OCI-LY7 (cell line): ENCODE data around the gene GALNT5. TPM values are rescaled to one million over a fixed set of nuclear protein-coding genes. Genes with fewer than 3 reads are reported as not detected.

Source experiments
- BruUV-seq: library from RNA; stranded (reverse); fragments of 400-500 nt; replicated peaks from 2 replicates; lab custom pipeline; 2021; lab: Mats Ljungman, UMichigan
- CTCF ChIA-PET: fragments of 300-600 bp; sonication (Branson Sonifier 250); formaldehyde crosslinking; loops from one replicate; lab custom pipeline; 2022; ENCODE audit warnings: antibody characterized with exemption; ENCODE audit not compliant: unreplicated experiment; lab: Charles Lee
- POLR2A ChIA-PET: fragments of 300-600 bp; sonication (Branson Sonifier 250); formaldehyde crosslinking; loops from one replicate; lab custom pipeline; 2022; ENCODE audit warnings: antibody characterized with exemption; lab: Charles Lee
- DNase-seq: peaks from one replicate; pipeline ENCODE4 v3.0.0-alpha.2; 2015; ENCODE audit warnings: low spot score
- H2AFZ ChIP-seq: fragments of 200-600 bp; sonication (generic), shearing (Covaris generic); 2 replicates; pipeline ENCODE4 v1.6.1; 2014; ENCODE audit warnings: mild to moderate bottlenecking, antibody characterized with exemption, low read length, moderate library complexity
- H3K27ac ChIP-seq: fragments of 200-600 bp; sonication (generic); 2 replicates; pipeline ENCODE4 v1.5.1; 2014; ENCODE audit warnings: mixed run types, low read depth, mild to moderate bottlenecking, moderate library complexity, low read length, inconsistent platforms; ENCODE audit not compliant: poor library complexity, severe bottlenecking
- H3K36me3 ChIP-seq: fragments of 200-600 bp; sonication (generic); 2 replicates; pipeline ENCODE4 v1.6.1; 2014; ENCODE audit warnings: mild to moderate bottlenecking, antibody characterized with exemption, low read length, moderate library complexity, mixed read lengths; ENCODE audit not compliant: insufficient read depth
- H3K4me1 ChIP-seq: fragments of 200-600 bp; sonication (generic); 2 replicates; pipeline ENCODE4 v1.5.1; 2014; ENCODE audit warnings: mild to moderate bottlenecking, low read length; ENCODE audit not compliant: insufficient read depth, poor library complexity, severe bottlenecking
- H3K4me2 ChIP-seq: fragments of 200-600 bp; sonication (generic); 2 replicates; pipeline ENCODE4 v1.6.1; 2014; ENCODE audit warnings: mild to moderate bottlenecking, low read length
- H3K4me3 ChIP-seq: fragments of 200-600 bp; sonication (generic); 2 replicates; pipeline ENCODE4 v1.5.1; 2014; ENCODE audit warnings: mild to moderate bottlenecking, low read depth, low read length; ENCODE audit not compliant: poor library complexity, severe bottlenecking
- H3K79me2 ChIP-seq: fragments of 200-600 bp; sonication (generic); 2 replicates; pipeline ENCODE4 v1.6.1; 2016; ENCODE audit warnings: low read depth, mild to moderate bottlenecking, low read length, moderate library complexity, mixed read lengths; ENCODE audit not compliant: insufficient read depth
- H3K9me2 ChIP-seq: fragments of 200-600 bp; sonication (generic); 2 replicates; pipeline ENCODE4 v1.6.1; 2016; ENCODE audit warnings: mild to moderate bottlenecking, low read length, mixed read lengths; ENCODE audit not compliant: insufficient read depth
- H3K9me3 ChIP-seq: fragments of 200-600 bp; sonication (generic); 2 replicates; pipeline ENCODE4 v1.6.1; 2014; ENCODE audit warnings: mild to moderate bottlenecking, mixed run types, low read length, mixed read lengths
- H4K20me1 ChIP-seq: fragments of 200-600 bp; sonication (generic); 2 replicates; pipeline ENCODE4 v1.6.1; 2014; ENCODE audit warnings: mild to moderate bottlenecking, antibody characterized with exemption, low read length, moderate library complexity, mixed read lengths; ENCODE audit not compliant: insufficient read depth
- EZH2phosphoT487 ChIP-seq: fragments of 200-600 bp; sonication (generic); IDR thresholded peaks from 2 replicates; pipeline ENCODE4 v1.6.1; 2018; ENCODE audit warnings: low read depth, borderline replicate concordance, mild to moderate bottlenecking, mixed run types, antibody characterized with exemption, low read length, moderate library complexity, mixed read lengths
- intact Hi-C: fragments of 100-400 bp; cut with micrococcal nuclease; formaldehyde crosslinking; loops from one replicate; pipeline ENCODE4 v1.10.0; 2022; ENCODE audit not compliant: unreplicated experiment
- total RNA-seq, 2 experiments: library from RNA; depleted of rRNA in 1 of 2; stranded (reverse); fragments of >200 nt in 1 of 2; shearing (Covaris generic) in 1 of 2; gene quantifications; 2 replicates each; pipeline ENCODE4 v1.2.3, GENCODE V29; 2014 to 2022
- TF ChIP-seq, protein P1 (sequence below): fragments of 200-600 bp; sonication (generic); conservative IDR thresholded peaks from 2 replicates; pipeline ENCODE4 v1.5.1; 2014; ENCODE audit warnings: mild to moderate bottlenecking, antibody characterized with exemption, low read length, moderate library complexity, mixed read lengths

Gene GALNT5
- total RNA-seq, 2 experiments from 2014 or later, result not detected

DNA sequence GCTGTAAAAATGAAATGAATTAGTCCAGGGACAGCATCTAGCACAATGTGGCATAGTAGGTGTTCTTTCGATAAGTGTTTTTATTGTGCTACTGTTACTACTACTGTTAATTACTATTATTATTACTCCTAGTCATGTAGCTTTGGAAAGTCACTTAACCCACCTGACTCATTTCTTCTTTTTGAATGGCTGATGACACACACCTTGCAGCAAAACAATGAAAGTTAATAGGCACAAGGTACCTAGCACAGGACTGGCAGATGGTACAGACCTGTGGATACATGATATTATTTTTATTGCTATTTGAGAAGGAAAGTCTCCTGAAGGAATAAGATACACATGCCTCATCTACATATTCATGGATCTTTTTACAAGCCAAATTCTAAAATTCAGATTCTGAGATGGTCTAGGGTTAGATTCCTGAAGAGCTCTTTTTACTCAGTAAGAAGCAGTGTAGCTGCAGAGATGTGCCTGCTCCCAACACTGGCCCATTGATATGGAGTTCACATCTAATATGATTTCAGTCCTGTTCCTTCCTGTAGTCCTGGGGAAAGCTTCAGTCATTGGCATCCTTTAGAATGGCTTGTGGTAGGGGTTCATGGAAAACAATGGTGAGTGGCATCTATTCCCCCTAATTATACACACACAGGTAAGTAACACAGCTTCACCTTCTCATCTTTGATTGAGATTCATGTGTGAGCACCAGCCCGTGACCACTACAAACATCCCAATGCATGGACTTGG is 76.0 kb downstream of the GALNT5 start:
- Histone ChIP-seq H3K27ac (no peak overlapping the region), H3K36me3 (no peaks in the 10 kb centered on the region), H3K4me2 (no peak overlapping the region), H4K20me1 (no peaks in the 10 kb centered on the region), H2AFZ (no peak overlapping the region), H3K9me2 (no peaks in the 10 kb centered on the region), H3K4me3 (no peak overlapping the region), H3K79me2 (no peaks in the 10 kb centered on the region), H3K9me3 (no peaks in the 10 kb centered on the region), H3K4me1 (peaks cover 4% of the 10 kb centered on the region)
- intact Hi-C loops, result no loop called here
- BruUV-seq, result no TSS peak
- TF ChIP-seq EZH2phosphoT487, result no peak
- TF ChIP-seq, protein P1, sequence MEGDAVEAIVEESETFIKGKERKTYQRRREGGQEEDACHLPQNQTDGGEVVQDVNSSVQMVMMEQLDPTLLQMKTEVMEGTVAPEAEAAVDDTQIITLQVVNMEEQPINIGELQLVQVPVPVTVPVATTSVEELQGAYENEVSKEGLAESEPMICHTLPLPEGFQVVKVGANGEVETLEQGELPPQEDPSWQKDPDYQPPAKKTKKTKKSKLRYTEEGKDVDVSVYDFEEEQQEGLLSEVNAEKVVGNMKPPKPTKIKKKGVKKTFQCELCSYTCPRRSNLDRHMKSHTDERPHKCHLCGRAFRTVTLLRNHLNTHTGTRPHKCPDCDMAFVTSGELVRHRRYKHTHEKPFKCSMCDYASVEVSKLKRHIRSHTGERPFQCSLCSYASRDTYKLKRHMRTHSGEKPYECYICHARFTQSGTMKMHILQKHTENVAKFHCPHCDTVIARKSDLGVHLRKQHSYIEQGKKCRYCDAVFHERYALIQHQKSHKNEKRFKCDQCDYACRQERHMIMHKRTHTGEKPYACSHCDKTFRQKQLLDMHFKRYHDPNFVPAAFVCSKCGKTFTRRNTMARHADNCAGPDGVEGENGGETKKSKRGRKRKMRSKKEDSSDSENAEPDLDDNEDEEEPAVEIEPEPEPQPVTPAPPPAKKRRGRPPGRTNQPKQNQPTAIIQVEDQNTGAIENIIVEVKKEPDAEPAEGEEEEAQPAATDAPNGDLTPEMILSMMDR, result no peak
- DNase-seq, result no peak
- CTCF ChIA-PET, result interaction anchor here (1.1 kb wide), 1 partner anchor 154 kb away, joined by 3 read pairs; no protein-coding TSS in a partner anchor
- POLR2A ChIA-PET, result interaction anchor here (0.6 to 1.3 kb wide), 4 partner anchors 28 to 148 kb away, joined by 3 to 4 read pairs (median 3); no protein-coding TSS in a partner anchor

DNA sequence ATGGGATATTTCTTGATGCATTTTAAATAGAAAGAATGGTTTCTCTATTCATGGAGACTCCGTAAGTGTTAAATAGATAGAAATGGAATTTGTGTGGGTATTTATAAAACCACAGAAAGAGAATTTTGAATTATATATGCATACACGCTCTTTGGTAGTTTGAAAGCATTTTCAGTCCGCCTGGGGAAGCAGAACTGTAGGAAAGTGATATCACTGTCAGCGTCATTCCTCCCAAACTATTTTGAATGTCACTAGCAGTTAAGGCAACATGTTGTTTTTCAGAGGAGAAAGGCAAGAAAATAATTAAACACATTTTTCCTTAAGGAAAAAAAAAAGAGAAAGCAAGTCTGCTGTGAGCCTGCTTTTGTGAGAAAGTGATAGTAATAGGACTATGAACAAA is 76.8 kb downstream of the GALNT5 start:
- intact Hi-C loops, result no loop called here
- ChIA-PET POLR2A (interaction anchor here (0.6 kb wide), 1 partner anchor 138 kb away, joined by 4 read pairs; no protein-coding TSS in a partner anchor), CTCF (interaction anchor here (0.7 kb wide), 1 partner anchor 19 kb away, joined by 3 read pairs; no protein-coding TSS in a partner anchor)
- Histone ChIP-seq H3K36me3 (no peaks in the 10 kb centered on the region), H3K4me2 (no peak overlapping the region), H2AFZ (no peak overlapping the region), H3K9me2 (no peaks in the 10 kb centered on the region), H4K20me1 (no peaks in the 10 kb centered on the region), H3K9me3 (no peaks in the 10 kb centered on the region), H3K4me1 (peaks cover 3% of the 10 kb centered on the region), H3K27ac (no peak overlapping the region), H3K79me2 (no peaks in the 10 kb centered on the region), H3K4me3 (no peak overlapping the region)
- TF ChIP-seq EZH2phosphoT487, result no peak
- TF ChIP-seq, protein P1, result no peak
- no TSS peak for BruUV-seq
- no peak for DNase-seq

DNA sequence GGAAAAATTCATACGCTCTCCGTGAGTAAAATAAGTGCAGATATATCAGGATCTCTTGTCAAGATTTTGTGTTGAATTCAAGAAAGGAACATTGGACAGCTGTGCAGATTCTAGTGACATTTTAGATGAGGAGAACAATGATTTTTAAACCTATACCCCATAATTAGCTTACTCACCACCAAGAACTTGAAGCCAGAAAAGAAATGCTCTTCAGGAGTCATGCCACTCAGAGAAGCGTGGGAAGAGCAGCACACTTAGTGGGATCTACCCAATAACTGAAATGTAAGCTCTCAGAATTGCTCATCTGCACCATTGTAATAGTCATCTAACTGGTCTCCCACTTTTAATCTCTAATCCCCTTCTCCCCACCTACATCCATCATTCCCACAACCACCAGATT is 77.3 kb downstream of the GALNT5 start:
- no peaks in the 10 kb centered on the region for H3K36me3 ChIP-seq
- BruUV-seq, result no TSS peak
- CTCF ChIA-PET, result interaction anchor here (0.7 kb wide), 1 partner anchor 18 kb away, joined by 3 read pairs; no protein-coding TSS in a partner anchor
- intact Hi-C loops, result no loop called here
- H3K27ac ChIP-seq, result no peak overlapping the region
- peaks cover 3% of the 10 kb centered on the region for H3K4me1 ChIP-seq
- no peak overlapping the region for H3K4me2 ChIP-seq
- no peaks in the 10 kb centered on the region for H3K9me2 ChIP-seq
- no peak for TF ChIP-seq EZH2phosphoT487
- TF ChIP-seq, protein P1, result no peak
- DNase-seq, result no peak
- no peak overlapping the region for H3K4me3 ChIP-seq
- no peaks in the 10 kb centered on the region for H3K79me2 ChIP-seq
- no peaks in the 10 kb centered on the region for H4K20me1 ChIP-seq
- H3K9me3 ChIP-seq, result no peaks in the 10 kb centered on the region
- POLR2A ChIA-PET, result interaction anchor here (0.7 to 2.1 kb wide), 2 partner anchors 9 to 69 kb away, joined by 3 to 6 read pairs; partner anchors contain the start of gene ERMN
- no peak overlapping the region for H2AFZ ChIP-seq
